Type B pancreatic cell (in vitro differentiated cells): ENCODE data around the gene CFAP77. TPM values are rescaled to one million over a fixed set of nuclear protein-coding genes. Genes with fewer than 3 reads are reported as not detected.

Experiments used
- DNase-seq: peaks from one replicate; pipeline ENCODE4 v3.0.0; 2021; ENCODE audit warnings: mixed read lengths; ENCODE audit not compliant: unreplicated experiment; ENCODE audit errors: extremely low spot score
- H3K27ac Mint-ChIP-seq: 2 replicates; pipeline ENCODE4 v1.8.0; 2021; ENCODE audit warnings: mild to moderate bottlenecking, mixed read lengths
- H3K27me3 Mint-ChIP-seq: 2 replicates; pipeline ENCODE4 v1.8.0; 2021; ENCODE audit warnings: mixed read lengths
- H3K36me3 Mint-ChIP-seq: 2 replicates; pipeline ENCODE4 v1.8.0; 2021; ENCODE audit warnings: mixed read lengths
- H3K4me1 Mint-ChIP-seq: one replicate; pipeline ENCODE4 v1.8.0; 2021; ENCODE audit warnings: mixed read lengths; ENCODE audit not compliant: unreplicated experiment
- H3K4me3 Mint-ChIP-seq: 2 replicates; pipeline ENCODE4 v1.8.0; 2021; ENCODE audit warnings: mild to moderate bottlenecking, mixed read lengths
- H3K9me3 Mint-ChIP-seq: 2 replicates; pipeline ENCODE4 v1.8.0; 2021; ENCODE audit warnings: mixed read lengths
- CTCF ChIP-seq: fragments of 200-600 bp; sonication (generic); conservative IDR thresholded peaks from 2 replicates; pipeline ENCODE4 v1.5.0; 2021; ENCODE audit warnings: antibody characterized with exemption, mild to moderate bottlenecking
- total RNA-seq: library from RNA; stranded (reverse); gene quantifications from 2 replicates; pipeline ENCODE4 v1.2.1, GENCODE V29; 2021; ENCODE audit warnings: low replicate concordance

CFAP77 gene
- total RNA-seq, 1 donor from 2014 or later: 1.5 TPM

DNA sequence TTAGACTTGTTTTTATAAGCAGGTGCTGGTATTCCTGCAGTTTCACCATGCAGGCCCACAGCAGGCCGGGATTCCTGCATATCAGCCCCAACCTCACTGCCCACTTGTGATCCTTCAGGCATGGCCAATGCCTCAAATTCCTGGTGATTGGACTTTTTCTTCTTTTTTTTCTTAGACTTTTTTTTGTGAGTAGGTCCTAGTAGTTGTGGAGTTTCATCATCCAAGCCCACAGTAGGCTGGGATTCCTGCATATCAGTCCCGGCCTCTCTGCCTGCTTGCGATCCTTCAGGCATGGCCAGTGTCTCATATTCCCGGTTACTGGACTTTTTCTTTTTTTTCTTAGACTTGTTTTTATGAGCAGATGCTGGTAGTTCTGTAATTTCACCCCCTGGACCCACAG is 8.2 kb upstream of the CFAP77 start:
- no peak for DNase-seq
- Mint-ChIP-seq H3K36me3 (peaks cover 23% of the 10 kb centered on the region), H3K9me3 (no peaks in the 10 kb centered on the region), H3K4me1 (peaks cover 22% of the 10 kb centered on the region), H3K27ac (no peak overlapping the region), H3K27me3 (peaks cover 2% of the 10 kb centered on the region), H3K4me3 (no peak overlapping the region)
- TF ChIP-seq CTCF: no peak

DNA sequence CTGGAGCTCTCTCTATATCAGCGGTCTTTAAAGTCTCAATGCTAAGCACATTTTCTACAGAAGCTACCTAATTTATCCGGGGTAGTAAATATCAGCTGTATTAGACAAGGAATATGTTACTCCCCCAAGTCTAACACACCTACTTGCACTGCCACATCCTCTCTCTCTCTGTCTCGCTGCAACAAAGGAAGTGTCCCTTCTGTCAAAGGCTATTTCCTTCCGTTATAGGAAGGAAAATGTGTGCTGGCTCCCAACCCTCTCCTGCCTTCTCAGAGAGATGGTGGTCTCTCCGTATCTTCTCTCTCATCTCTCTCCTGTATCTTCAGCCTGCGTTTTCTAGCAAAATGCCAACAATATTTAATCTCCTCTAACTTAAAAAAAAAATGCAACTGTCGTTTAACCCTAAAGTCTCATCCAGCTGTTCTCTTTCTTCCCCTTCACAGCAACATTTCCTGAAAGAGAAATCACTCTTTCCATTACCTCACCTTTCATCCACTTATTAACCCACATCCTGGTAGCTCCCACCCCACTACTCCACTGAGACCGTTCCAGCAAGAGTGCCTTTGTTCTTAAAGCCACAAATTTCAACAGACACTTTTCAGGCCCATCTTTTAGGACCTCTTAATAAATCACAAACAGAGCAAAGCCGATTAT is 5.7 kb upstream of the CFAP77 start:
- peak overlapping the region; percentile 12 for H3K27ac Mint-ChIP-seq
- H3K4me3 Mint-ChIP-seq: peak overlapping the region; percentile 56

DNA sequence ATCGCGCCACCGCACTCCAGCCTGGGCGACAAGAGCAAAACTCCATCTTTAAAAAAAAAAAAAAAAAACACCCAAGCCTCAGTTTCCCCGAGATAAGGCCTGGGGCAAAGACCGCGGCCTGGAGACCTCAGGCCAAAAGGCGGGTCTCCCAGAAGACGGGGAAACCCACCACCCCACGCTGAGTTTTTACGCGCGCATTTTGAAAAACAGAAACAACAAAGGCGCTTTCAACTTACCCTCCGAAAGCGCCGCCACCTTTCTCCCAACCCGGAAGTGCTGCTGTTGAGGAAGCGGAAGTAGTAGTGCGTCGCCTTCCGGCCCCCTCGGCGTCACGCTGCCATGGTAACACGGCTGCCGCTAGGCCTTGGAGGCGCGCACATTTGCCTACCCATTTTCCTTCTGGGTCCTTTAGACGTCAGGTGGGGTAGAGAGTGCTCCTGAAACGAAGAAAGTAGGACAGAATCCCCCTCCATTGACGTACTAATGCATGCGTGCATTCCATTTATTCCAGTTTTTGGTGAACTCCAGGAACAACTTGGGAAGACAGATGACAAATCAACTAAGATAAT is 3.4 kb upstream of the CFAP77 start, which contains the start of gene TTF1:
TSS of gene TTF1 (minus strand) at position 287 of the 569 bp plus-strand sequence. CDS start 4,019 bp downstream, outside the sequence.
- no peaks in the 10 kb centered on the region for H3K9me3 Mint-ChIP-seq
- peak within 1 kb of the TSS; percentile 82 for H3K27ac Mint-ChIP-seq
- peaks cover 14% of the 10 kb centered on the region for H3K36me3 Mint-ChIP-seq
- H3K4me3 Mint-ChIP-seq: peak within 1 kb of the TSS; percentile 89
- peak; percentile 89 for DNase-seq
- H3K27me3 Mint-ChIP-seq: peaks cover 33% of the 10 kb centered on the region
- TF ChIP-seq CTCF: no peak
- peaks cover 29% of the 10 kb centered on the region for H3K4me1 Mint-ChIP-seq

More for the DNA sequence above, 5.7 kb upstream of the CFAP77 start:
- H3K36me3 Mint-ChIP-seq: peaks cover 18% of the 10 kb centered on the region
- H3K9me3 Mint-ChIP-seq: no peaks in the 10 kb centered on the region
- TF ChIP-seq CTCF: no peak
- peaks cover 16% of the 10 kb centered on the region for H3K27me3 Mint-ChIP-seq
- H3K4me1 Mint-ChIP-seq: peaks cover 26% of the 10 kb centered on the region
- no peak for DNase-seq

DNA sequence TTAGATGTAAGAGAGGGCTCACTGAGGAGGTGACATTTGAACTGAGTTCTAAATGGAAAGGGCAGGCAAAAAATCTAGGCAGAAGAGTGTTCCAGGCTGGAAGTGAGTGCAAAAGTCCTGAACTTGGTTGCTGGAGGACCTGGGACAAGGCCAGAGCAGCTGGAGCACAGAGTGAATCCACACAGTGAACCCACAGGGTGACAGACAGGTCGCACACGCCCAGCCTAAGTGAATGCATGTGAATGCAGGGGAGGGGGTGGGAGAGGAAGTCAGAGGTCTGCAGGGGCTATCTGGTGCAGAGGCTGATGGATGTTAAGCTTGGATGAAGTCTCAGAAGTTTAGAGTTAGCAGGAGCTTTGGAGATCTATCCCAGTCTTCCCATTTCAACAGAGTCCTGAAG is 2.8 kb upstream of the CFAP77 start:
- Mint-ChIP-seq H3K9me3 (no peaks in the 10 kb centered on the region), H3K4me1 (peaks cover 29% of the 10 kb centered on the region), H3K27me3 (peaks cover 39% of the 10 kb centered on the region), H3K36me3 (peaks cover 10% of the 10 kb centered on the region), H3K27ac (peak overlapping the region; percentile 82), H3K4me3 (peak overlapping the region; percentile 89)
- no peak for TF ChIP-seq CTCF
- DNase-seq: no peak

DNA sequence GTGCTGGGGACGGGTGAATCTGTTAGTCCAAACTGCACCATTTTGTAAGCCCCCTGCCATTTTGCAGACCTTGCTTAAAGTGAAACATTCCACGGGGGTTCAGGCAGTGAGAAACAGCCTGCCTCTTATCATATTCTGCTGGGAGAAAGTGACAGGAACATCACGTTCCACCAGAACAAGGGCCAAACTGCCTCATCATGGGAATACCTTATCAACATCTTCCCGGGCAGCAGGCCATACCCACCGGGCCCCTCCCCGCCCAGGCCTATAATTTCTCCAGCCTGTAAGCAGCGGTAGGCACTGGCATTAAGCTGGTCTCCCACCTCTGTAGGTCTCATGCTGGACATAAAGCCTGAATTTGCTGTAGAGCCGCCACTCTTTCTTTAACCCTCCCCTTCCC is 1.5 kb upstream of the CFAP77 start:
- DNase-seq: no peak
- peaks cover 5% of the 10 kb centered on the region for H3K36me3 Mint-ChIP-seq
- H3K27me3 Mint-ChIP-seq: peaks cover 52% of the 10 kb centered on the region
- no peaks in the 10 kb centered on the region for H3K9me3 Mint-ChIP-seq
- peaks cover 29% of the 10 kb centered on the region for H3K4me1 Mint-ChIP-seq
- peak overlapping the region; percentile 5 for H3K4me3 Mint-ChIP-seq
- H3K27ac Mint-ChIP-seq: no peak overlapping the region
- TF ChIP-seq CTCF: no peak
